Cardiac muscle cell (in vitro differentiated cells and primary cell): ENCODE results near the gene C10orf67. TPM values are rescaled to one million over a fixed set of nuclear protein-coding genes. Genes with fewer than 3 reads are reported as not detected.
"Not testable (repeated sequence)": the region's sequence is repeated elsewhere in the genome, so short reads cannot be mapped to it uniquely, and the experiment has no call there.

ENCODE experiments used
- DNase-seq, 2 donors: peaks; one replicate each; pipeline versions ENCODE4 v3.0.0 to v3.0.0-alpha.2; 2010 to 2017; ENCODE audit warnings: low read depth in 1 of 2, low spot score in 1 of 2
- H3K27ac ChIP-seq: fragments of 200-600 bp; sonication (generic); 2 replicates; pipeline ENCODE4 v1.5.1; 2016
- H3K27me3 ChIP-seq: fragments of 200-600 bp; sonication (generic); 2 replicates; pipeline ENCODE4 v1.6.0; 2016; ENCODE audit warnings: control low read depth
- H3K36me3 ChIP-seq: fragments of 200-600 bp; sonication (generic); 2 replicates; pipeline ENCODE4 v1.5.1; 2016; ENCODE audit warnings: control low read depth
- H3K4me1 ChIP-seq: fragments of 200-600 bp; sonication (generic); 2 replicates; pipeline ENCODE4 v1.8.1; 2017; ENCODE audit warnings: low read depth, mild to moderate bottlenecking, mixed run types
- H3K4me3 ChIP-seq: fragments of 200-600 bp; sonication (generic); 2 replicates; pipeline ENCODE4 v1.5.1; 2016; ENCODE audit warnings: mild to moderate bottlenecking
- H3K9me3 ChIP-seq: fragments of 200-600 bp; sonication (generic); 2 replicates; pipeline ENCODE4 v1.5.1; 2017; ENCODE audit warnings: low read depth, mild to moderate bottlenecking, control low read depth
- polyA plus RNA-seq: library from polyadenylated mRNA; unstranded; fragments of >200 nt; fragmentation: Nextera tagmentation; extraction: Ambion mirVana; gene quantifications from 2 replicates; pipeline ENCODE4 v1.2.1, GENCODE V29; 2016
- total RNA-seq: library from RNA; depleted of rRNA; stranded (reverse); fragments of >200 nt; gene quantifications from 2 replicates; pipeline ENCODE4 v1.2.3, GENCODE V29; 2016
- TF ChIP-seq, protein P1 (sequence below): IDR thresholded peaks from 2 replicates; pipeline ENCODE4 v1.5.1; 2012; ENCODE audit warnings: low read depth, mild to moderate bottlenecking, low read length

The C10orf67 gene
- total and polyA plus RNA-seq, 2 experiments from 2014 or later = 0.16 to 0.33 TPM

DNA sequence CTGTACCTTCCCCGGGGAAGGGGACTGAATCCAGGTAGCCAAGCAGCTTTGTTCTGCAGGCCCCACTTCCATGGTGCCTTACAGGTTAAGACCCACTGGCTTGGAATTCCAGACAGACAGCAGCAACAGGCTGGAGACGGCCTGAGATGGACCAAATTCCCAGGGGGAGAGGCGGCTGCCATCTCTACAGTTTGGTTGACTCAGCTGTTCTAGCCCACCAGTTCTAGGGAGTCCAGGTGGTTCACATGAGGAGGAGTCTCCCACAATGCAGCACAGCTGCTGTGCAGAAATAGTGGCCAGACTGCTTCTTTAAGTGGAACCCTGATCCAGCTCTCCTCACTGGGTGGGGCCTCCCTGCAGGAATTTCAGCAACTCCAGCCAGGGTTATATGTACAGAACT, 74.1 kb downstream of the C10orf67 start:
- H3K27me3 ChIP-seq = no peaks in the 10 kb centered on the region
- no peak overlapping the region for H3K27ac ChIP-seq
- no peak overlapping the region for H3K4me3 ChIP-seq
- no peak for DNase-seq
- no peaks in the 10 kb centered on the region for H3K36me3 ChIP-seq
- TF ChIP-seq, protein P1, sequence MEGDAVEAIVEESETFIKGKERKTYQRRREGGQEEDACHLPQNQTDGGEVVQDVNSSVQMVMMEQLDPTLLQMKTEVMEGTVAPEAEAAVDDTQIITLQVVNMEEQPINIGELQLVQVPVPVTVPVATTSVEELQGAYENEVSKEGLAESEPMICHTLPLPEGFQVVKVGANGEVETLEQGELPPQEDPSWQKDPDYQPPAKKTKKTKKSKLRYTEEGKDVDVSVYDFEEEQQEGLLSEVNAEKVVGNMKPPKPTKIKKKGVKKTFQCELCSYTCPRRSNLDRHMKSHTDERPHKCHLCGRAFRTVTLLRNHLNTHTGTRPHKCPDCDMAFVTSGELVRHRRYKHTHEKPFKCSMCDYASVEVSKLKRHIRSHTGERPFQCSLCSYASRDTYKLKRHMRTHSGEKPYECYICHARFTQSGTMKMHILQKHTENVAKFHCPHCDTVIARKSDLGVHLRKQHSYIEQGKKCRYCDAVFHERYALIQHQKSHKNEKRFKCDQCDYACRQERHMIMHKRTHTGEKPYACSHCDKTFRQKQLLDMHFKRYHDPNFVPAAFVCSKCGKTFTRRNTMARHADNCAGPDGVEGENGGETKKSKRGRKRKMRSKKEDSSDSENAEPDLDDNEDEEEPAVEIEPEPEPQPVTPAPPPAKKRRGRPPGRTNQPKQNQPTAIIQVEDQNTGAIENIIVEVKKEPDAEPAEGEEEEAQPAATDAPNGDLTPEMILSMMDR = no peak
- H3K9me3 ChIP-seq = no peaks in the 10 kb centered on the region
- no peaks in the 10 kb centered on the region for H3K4me1 ChIP-seq

- no peak for DNase-seq
- Histone ChIP-seq H3K9me3 (no peaks in the 10 kb centered on the region), H3K27ac (no peak overlapping the region), H3K4me3 (no peak overlapping the region), H3K4me1 (no peaks in the 10 kb centered on the region), H3K36me3 (no peaks in the 10 kb centered on the region), H3K27me3 (no peaks in the 10 kb centered on the region)
- TF ChIP-seq, protein P1 = no peak
Observed at GRCh38 chr10:23263441-23264164, 81.0 kb downstream of the C10orf67 start.

- no peak for DNase-seq
- Histone ChIP-seq H3K27ac (no peak overlapping the region), H3K36me3 (no peaks in the 10 kb centered on the region), H3K9me3 (no peaks in the 10 kb centered on the region), H3K4me3 (no peak overlapping the region), H3K4me1 (no peaks in the 10 kb centered on the region), H3K27me3 (no peaks in the 10 kb centered on the region)
- TF ChIP-seq, protein P1 = no peak
Observed at GRCh38 chr10:23262928-23263327, 81.7 kb downstream of the C10orf67 start.

DNA sequence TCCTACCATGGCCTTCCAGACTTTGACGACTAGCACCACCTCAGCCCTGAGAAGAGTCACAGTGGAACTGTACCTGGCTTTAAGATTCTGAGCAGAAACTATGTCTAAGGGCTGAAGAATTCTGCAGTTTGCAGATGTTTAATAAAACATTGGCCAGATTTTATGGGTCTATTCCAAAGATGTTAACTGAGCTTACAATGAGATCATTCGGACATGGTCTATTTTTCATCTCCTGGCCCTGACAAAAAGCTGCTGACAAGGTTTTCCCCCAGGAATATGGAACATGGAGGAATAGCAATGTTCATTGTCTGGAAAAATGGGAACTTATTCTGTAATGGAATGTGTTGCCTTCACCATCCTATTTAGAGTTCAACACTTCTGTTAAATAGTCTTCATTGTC, 86.1 kb downstream of the C10orf67 start:
- DNase-seq = no peak
- H3K9me3 ChIP-seq = no peaks in the 10 kb centered on the region
- TF ChIP-seq, protein P1 = no peak
- no peak overlapping the region for H3K4me3 ChIP-seq
- H3K27me3 ChIP-seq = no peaks in the 10 kb centered on the region
- no peaks in the 10 kb centered on the region for H3K36me3 ChIP-seq
- no peak overlapping the region for H3K27ac ChIP-seq
- H3K4me1 ChIP-seq = no peaks in the 10 kb centered on the region

DNA sequence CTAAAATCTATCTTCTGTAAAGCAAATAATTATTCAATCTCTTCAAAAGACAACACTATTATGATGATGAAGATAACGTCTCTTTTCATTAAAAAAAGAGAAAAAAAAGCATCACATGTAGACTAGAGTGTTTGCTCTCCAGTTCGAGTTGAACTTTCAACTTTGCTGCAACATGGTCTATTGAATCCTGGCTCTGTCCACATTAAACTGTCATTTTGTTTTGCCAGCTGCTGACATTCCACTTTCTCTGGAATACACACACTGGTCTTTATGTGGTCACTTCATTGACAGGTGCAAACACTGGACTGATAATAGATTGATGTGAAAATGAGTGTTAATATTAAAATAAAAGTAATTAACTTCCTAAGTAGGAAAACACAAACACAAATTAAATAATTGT, 90.8 kb downstream of the C10orf67 start:
- Histone ChIP-seq H3K4me1 (no peaks in the 10 kb centered on the region), H3K36me3 (no peaks in the 10 kb centered on the region), H3K4me3 (no peak overlapping the region), H3K9me3 (no peaks in the 10 kb centered on the region), H3K27me3 (peaks cover 9% of the 10 kb centered on the region), H3K27ac (no peak overlapping the region)
- DNase-seq = no peak
- TF ChIP-seq, protein P1 = no peak

DNA sequence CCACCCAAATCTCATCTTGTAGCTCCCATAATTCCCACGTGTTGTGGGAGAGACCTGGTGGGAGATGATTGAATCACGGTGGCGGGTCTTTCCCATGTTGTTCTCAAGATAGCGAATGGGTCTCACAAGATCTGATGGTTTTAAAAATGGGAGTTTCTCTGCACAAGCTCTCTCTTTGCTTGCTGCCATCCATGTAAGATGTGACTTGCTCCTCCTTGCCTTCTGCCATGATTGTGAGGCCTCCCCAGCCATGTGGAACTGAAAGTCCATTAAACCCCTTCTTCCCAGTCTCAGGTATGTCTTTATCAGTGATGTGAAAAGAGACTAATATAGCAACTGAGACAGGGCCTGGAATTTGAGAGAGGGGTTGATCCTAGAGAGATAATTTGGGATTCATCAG, 91.7 kb downstream of the C10orf67 start:
- H3K27ac ChIP-seq, H3K4me3 ChIP-seq, H3K4me1 ChIP-seq: not testable (repeated sequence)

DNA sequence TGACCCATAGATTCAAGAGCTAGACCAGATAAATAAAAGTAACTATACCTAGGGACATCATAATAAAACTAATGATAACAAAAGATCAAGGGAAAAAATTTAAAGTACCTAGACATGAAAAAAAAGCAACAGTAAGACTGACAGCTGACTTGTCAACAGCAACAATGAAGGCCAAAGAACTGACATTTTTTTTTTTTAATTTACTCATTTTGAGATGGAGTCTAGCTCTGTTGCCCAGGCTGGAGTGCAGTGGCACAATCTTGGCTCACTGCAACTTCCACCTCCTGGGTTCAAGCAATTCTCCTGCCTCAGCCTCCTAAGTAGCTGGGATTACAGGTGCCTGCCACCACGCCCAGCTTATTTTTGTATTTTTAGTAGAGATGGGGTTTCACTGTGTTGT, 102.8 kb downstream of the C10orf67 start:
- H3K4me1 ChIP-seq, H3K4me3 ChIP-seq, H3K27ac ChIP-seq, H3K27me3 ChIP-seq, H3K9me3 ChIP-seq, H3K36me3 ChIP-seq, DNase-seq: not testable (repeated sequence)

More for the DNA sequence above, 91.7 kb downstream of the C10orf67 start:
- DNase-seq, H3K36me3 ChIP-seq, H3K9me3 ChIP-seq: not testable (repeated sequence)
- H3K27me3 ChIP-seq = peaks cover 12% of the 10 kb centered on the region
